K562 (cell line): Measurements from ENCODE around the gene PLEKHS1.

Source experiments
- CBX8 ChIP-seq: fragments of 200-600 bp; sonication (generic); IDR thresholded peaks from 2 replicates; pipeline ENCODE4 v1.6.1; 2012; ENCODE audit warnings: borderline replicate concordance, mixed run types, low read depth, mild to moderate bottlenecking, moderate library complexity, mixed read lengths, low read length, control low read depth, inconsistent platforms; ENCODE audit not compliant: poor library complexity, severe bottlenecking; ENCODE audit errors: extremely low read depth
- ZNF384 ChIP-seq: IDR thresholded peaks from 2 replicates; pipeline ENCODE4 v1.6.1; 2012; ENCODE audit warnings: low read depth, low read length, improper control_type of control experiment

DNA sequence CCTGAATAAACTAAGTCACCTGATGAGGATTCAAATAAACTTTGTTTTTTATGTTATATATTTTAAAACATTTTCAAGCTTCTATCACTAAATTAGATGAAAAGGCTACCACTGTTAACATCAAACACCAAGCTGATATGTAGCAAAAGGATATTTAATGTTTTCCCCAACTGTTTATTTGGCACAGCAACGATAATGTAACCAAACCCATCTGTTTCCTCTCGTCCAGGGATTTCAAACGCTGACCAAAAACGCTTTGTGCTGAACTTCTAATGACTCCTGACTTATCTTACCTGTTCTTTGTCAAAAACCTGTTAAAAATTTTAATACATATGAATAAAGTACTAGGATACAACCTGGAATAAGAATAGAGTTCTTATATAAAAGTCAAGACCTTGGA, 71.9 kb downstream of the PLEKHS1 start:
- TF ChIP-seq ZNF384 (no peak), CBX8 (no peak)
